ENCODE results near the gene POLDIP2. TPM values are rescaled to one million over a fixed set of nuclear protein-coding genes. Genes with fewer than 3 reads are reported as not detected.

Gene POLDIP2
- total RNA-seq, 6 experiments from 2014 or later, result 92.5 to 156 (median 130) TPM

- H3K9me3 ChIP-seq, result no peaks in the 10 kb centered on the region
- H3K27ac ChIP-seq, result peak overlapping the region; percentile 72 to 89 (median 86)
- H3K4me1 ChIP-seq, result peaks cover 3 to 62% (median 34%) of the 10 kb centered on the region in 4 donors
- TF ChIP-seq CTCF (IDR thresholded peaks at IDR 0.05) (no peak), POLR2A (IDR thresholded peaks at IDR 0.05) (peak; percentile 30)
- H3K27me3 ChIP-seq, result no peaks in the 10 kb centered on the region
- WGBS (ENCODE audit: insufficient coverage, low coverage, low lambda C conversion rate, missing lambda C conversion rate), result 3% methylated on average over 5 of the region's 13 CpGs
- intact Hi-C loops (cut with DNase I), result loop anchor here in 1 of 2 donors (10.0 kb wide), 1 partner anchor 111 kb away; no protein-coding TSS in a partner anchor
- DNase-seq (peak; percentile 62 to 75 (median 70)), ATAC-seq (peak; percentile 38 to 56 (median 52))
- H3K36me3 ChIP-seq, result peaks cover 7 to 74% (median 44%) of the 10 kb centered on the region in 4 donors
- H3K4me3 ChIP-seq, result peak overlapping the region in 2 of 3 donors; percentile 22 to 34
Measured at GRCh38 chr17:28345419-28346198, 11.7 kb downstream of the POLDIP2 start.

GRCh38 chr17:28344435-28344901, 12.9 kb downstream of the POLDIP2 start:
- no peaks in the 10 kb centered on the region for H3K9me3 ChIP-seq
- WGBS (ENCODE audit: insufficient coverage, low coverage, low lambda C conversion rate, missing lambda C conversion rate), result no CpG with 5 or more reads among the region's 19 CpGs
- peaks cover 3 to 62% (median 34%) of the 10 kb centered on the region in 4 donors for H3K4me1 ChIP-seq
- no peak for ATAC-seq
- TF ChIP-seq POLR2A (IDR thresholded peaks at IDR 0.05) (no peak), CTCF (IDR thresholded peaks at IDR 0.05) (no peak)
- H3K27ac ChIP-seq, result peak overlapping the region in 2 of 3 donors; percentile 86 to 89
- no peak for DNase-seq
- peaks cover 4 to 72% (median 41%) of the 10 kb centered on the region in 4 donors for H3K36me3 ChIP-seq
- no peak overlapping the region for H3K4me3 ChIP-seq
- no peaks in the 10 kb centered on the region for H3K27me3 ChIP-seq
- intact Hi-C loops (cut with DNase I), result loop anchor here in 1 of 2 donors (10.0 kb wide), 1 partner anchor 110 kb away; no protein-coding TSS in a partner anchor

GRCh38 chr17:28344011-28344410, 13.3 kb downstream of the POLDIP2 start:
- Histone ChIP-seq H3K27ac (peak overlapping the region in 2 of 3 donors; percentile 86 to 89), H3K9me3 (no peaks in the 10 kb centered on the region), H3K4me3 (no peak overlapping the region), H3K27me3 (no peaks in the 10 kb centered on the region), H3K36me3 (peaks cover 4 to 68% (median 39%) of the 10 kb centered on the region in 4 donors), H3K4me1 (peaks cover 3 to 59% (median 34%) of the 10 kb centered on the region in 4 donors)
- no peak for ATAC-seq
- WGBS (ENCODE audit: insufficient coverage, low coverage, low lambda C conversion rate, missing lambda C conversion rate), result no CpG with 5 or more reads among the region's 9 CpGs
- DNase-seq, result no peak
- TF ChIP-seq POLR2A (IDR thresholded peaks at IDR 0.05) (no peak), CTCF (IDR thresholded peaks at IDR 0.05) (no peak)
- intact Hi-C loops (cut with DNase I), result loop anchor here in 1 of 2 donors (10.0 kb wide), 1 partner anchor 109 kb away; no protein-coding TSS in a partner anchor

- TF ChIP-seq POLR2A (IDR thresholded peaks at IDR 0.05) (no peak), CTCF (IDR thresholded peaks at IDR 0.05) (no peak)
- Histone ChIP-seq H3K36me3 (peaks cover 4 to 63% (median 38%) of the 10 kb centered on the region in 4 donors), H3K4me1 (peaks cover 3 to 54% (median 31%) of the 10 kb centered on the region in 4 donors), H3K9me3 (no peaks in the 10 kb centered on the region), H3K27ac (peak overlapping the region in 2 of 3 donors; percentile 86 to 89), H3K4me3 (no peak overlapping the region), H3K27me3 (no peaks in the 10 kb centered on the region)
- intact Hi-C loops (cut with DNase I), result loop anchor here in 1 of 2 donors (10.0 kb wide), 1 partner anchor 109 kb away; no protein-coding TSS in a partner anchor
- 25% methylated on average over 2 of the region's 10 CpGs for WGBS (ENCODE audit: insufficient coverage, low coverage, low lambda C conversion rate, missing lambda C conversion rate)
- DNase-seq (no peak), ATAC-seq (peak; percentile 14 to 30 (median 22))
Measured at GRCh38 chr17:28343491-28343932, 13.8 kb downstream of the POLDIP2 start.
